ENCODE data around the gene ZFHX3. TPM values are rescaled to one million over a fixed set of nuclear protein-coding genes. Genes with fewer than 3 reads are reported as not detected.

Gene ZFHX3
- total RNA-seq, 1 experiment from 2014 or later, result 1.5 TPM

DNA sequence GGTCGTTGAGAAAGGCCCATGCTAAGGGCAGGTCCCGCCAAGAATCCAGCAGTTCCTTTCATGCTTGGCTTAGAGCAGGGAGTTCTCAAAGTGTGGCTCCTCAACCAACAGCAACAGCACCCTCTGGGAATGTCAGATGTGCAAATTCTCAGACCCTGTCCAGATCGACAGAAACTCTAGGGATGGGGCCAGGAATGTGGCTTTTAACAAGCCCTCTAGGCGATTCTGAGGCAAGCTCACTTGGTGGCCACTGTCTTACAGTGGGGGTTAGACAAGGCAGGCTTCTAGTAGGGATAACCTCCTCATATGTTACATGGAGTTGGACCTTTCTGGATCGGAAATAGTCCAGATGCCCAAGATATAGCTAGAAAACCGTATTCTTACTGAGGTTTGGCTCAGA, 144.8 kb downstream of the ZFHX3 start:
- no peak overlapping the region for H3K27ac ChIP-seq (ENCODE audit: insufficient read length, low read depth, low read length)
- no peak overlapping the region for H2BK5ac ChIP-seq (ENCODE audit: insufficient read length, low read length)
- H2AFZ ChIP-seq (ENCODE audit: low read length), result no peak overlapping the region
- no peak overlapping the region for H3K23ac ChIP-seq (ENCODE audit: insufficient read length, low read depth, low read length)
- no peak overlapping the region for H3K18ac ChIP-seq (ENCODE audit: insufficient read length, low read depth, low read length)
- H3K79me2 ChIP-seq (ENCODE audit: insufficient read depth, low read length), result no peaks in the 10 kb centered on the region
- no peak for DNase-seq
- H4K5ac ChIP-seq (ENCODE audit: insufficient read length, low read depth, low read length), result no peak overlapping the region
- WGBS (ENCODE audit: extremely low coverage, insufficient read length, low lambda C conversion rate), result no CpG with 5 or more reads among the region's 6 CpGs
- H2BK120ac ChIP-seq (ENCODE audit: low read depth, low read length, poor library complexity, severe bottlenecking), result no peak overlapping the region
- TF ChIP-seq, protein P1, sequence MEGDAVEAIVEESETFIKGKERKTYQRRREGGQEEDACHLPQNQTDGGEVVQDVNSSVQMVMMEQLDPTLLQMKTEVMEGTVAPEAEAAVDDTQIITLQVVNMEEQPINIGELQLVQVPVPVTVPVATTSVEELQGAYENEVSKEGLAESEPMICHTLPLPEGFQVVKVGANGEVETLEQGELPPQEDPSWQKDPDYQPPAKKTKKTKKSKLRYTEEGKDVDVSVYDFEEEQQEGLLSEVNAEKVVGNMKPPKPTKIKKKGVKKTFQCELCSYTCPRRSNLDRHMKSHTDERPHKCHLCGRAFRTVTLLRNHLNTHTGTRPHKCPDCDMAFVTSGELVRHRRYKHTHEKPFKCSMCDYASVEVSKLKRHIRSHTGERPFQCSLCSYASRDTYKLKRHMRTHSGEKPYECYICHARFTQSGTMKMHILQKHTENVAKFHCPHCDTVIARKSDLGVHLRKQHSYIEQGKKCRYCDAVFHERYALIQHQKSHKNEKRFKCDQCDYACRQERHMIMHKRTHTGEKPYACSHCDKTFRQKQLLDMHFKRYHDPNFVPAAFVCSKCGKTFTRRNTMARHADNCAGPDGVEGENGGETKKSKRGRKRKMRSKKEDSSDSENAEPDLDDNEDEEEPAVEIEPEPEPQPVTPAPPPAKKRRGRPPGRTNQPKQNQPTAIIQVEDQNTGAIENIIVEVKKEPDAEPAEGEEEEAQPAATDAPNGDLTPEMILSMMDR (conservative IDR thresholded peaks at IDR 0.05), result no peak
- no peak overlapping the region for H3K56ac ChIP-seq (ENCODE audit: insufficient read length, low read depth, low read length)
- H3K27me3 ChIP-seq (ENCODE audit: insufficient read depth, low read length), result no peaks in the 10 kb centered on the region
- Mint-ChIP-seq H3K36me3 (ENCODE audit: insufficient read depth in 1 of 3, low read depth in 3 of 3) (no peaks in the 10 kb centered on the region), H3K27me3 (ENCODE audit: low read depth) (peaks cover 15% of the 10 kb centered on the region), H3K27ac (no peak overlapping the region), H3K4me1 (no peaks in the 10 kb centered on the region), H3K9me3 (no peaks in the 10 kb centered on the region), H3K4me3 (no peak overlapping the region)
- no peak overlapping the region for H3K14ac ChIP-seq (ENCODE audit: insufficient read depth, low read length)
- no peak overlapping the region for H4K8ac ChIP-seq (replicated peaks; ENCODE audit: insufficient read length, low read depth, low read length)
- no peak overlapping the region for H3K4me2 ChIP-seq (ENCODE audit: insufficient read depth, insufficient read length, low read length)
- no peak overlapping the region for H2AK5ac ChIP-seq (ENCODE audit: insufficient read length, low read length)
- H2BK12ac ChIP-seq (ENCODE audit: insufficient read length, low read depth, low read length), result no peak overlapping the region
- no peak overlapping the region for H2BK20ac ChIP-seq (ENCODE audit: low read depth, low read length, poor library complexity, severe bottlenecking)
- H4K20me1 ChIP-seq (ENCODE audit: control insufficient read depth, insufficient read depth, insufficient read length), result no peaks in the 10 kb centered on the region
- H3T11ph ChIP-seq (ENCODE audit: low read length), result no peak overlapping the region
- H2BK15ac ChIP-seq (ENCODE audit: low read depth, low read length), result no peak overlapping the region
- H3K4ac ChIP-seq (ENCODE audit: low read depth, low read length), result no peak overlapping the region
- no peaks in the 10 kb centered on the region for H3K79me1 ChIP-seq (ENCODE audit: insufficient read depth, low read depth, low read length, poor library complexity, severe bottlenecking)
- no peak overlapping the region for H3K9ac ChIP-seq (ENCODE audit: extremely low read depth, insufficient read length, low read length)
- no peak overlapping the region for H4K91ac ChIP-seq (ENCODE audit: insufficient read length, low read depth, low read length)
- no peaks in the 10 kb centered on the region for H3K9me3 ChIP-seq (ENCODE audit: control insufficient read depth, low read depth, low read length)
- H3K23me2 ChIP-seq (ENCODE audit: insufficient read length, low read depth, low read length, poor library complexity, severe bottlenecking), result no peaks in the 10 kb centered on the region
- H3K4me1 ChIP-seq (ENCODE audit: insufficient read depth, low read length), result no peaks in the 10 kb centered on the region

All from H9 (cell line).